Loucy (cell line): ENCODE data around the gene RIMBP2.

ENCODE experiments used
- H2AFZ ChIP-seq: fragments of 200-600 bp; sonication (generic); 2 replicates; pipeline ENCODE4 v1.6.0; 2016; ENCODE audit warnings: antibody characterized with exemption, mild to moderate bottlenecking, low read length, moderate library complexity
- H3F3A ChIP-seq: fragments of 200-600 bp; 2 replicates; pipeline ENCODE4 v1.6.0; 2016; ENCODE audit warnings: antibody characterized with exemption, low read depth, mild to moderate bottlenecking
- H3K27me3 ChIP-seq: fragments of 200-600 bp; sonication (generic); 2 replicates; pipeline ENCODE4 v1.6.1; 2014; ENCODE audit warnings: low read length, mild to moderate bottlenecking; ENCODE audit not compliant: insufficient read depth, poor library complexity, severe bottlenecking
- H3K36me3 ChIP-seq: fragments of 200-600 bp; sonication (generic); 2 replicates; pipeline ENCODE4 v1.6.1; 2016; ENCODE audit warnings: low read length; ENCODE audit not compliant: insufficient read depth
- H3K4me1 ChIP-seq: fragments of 200-600 bp; sonication (generic); 2 replicates; pipeline ENCODE4 v1.5.1; 2014; ENCODE audit warnings: low read length, mild to moderate bottlenecking; ENCODE audit not compliant: insufficient read depth, poor library complexity, severe bottlenecking
- H3K4me2 ChIP-seq: fragments of 200-600 bp; sonication (generic); 2 replicates; pipeline ENCODE4 v1.6.0; 2014; ENCODE audit warnings: antibody characterized with exemption, low read length, low read depth, mild to moderate bottlenecking; ENCODE audit not compliant: poor library complexity, severe bottlenecking
- H3K4me3 ChIP-seq: fragments of 200-600 bp; sonication (generic); 2 replicates; pipeline ENCODE4 v1.5.1; 2014; ENCODE audit warnings: low read length, mild to moderate bottlenecking, mixed read lengths; ENCODE audit not compliant: poor library complexity, severe bottlenecking
- H3K79me2 ChIP-seq: fragments of 200-600 bp; sonication (generic); 2 replicates; pipeline ENCODE4 v1.6.1; 2014; ENCODE audit warnings: low read length; ENCODE audit not compliant: insufficient read depth
- H3K9ac ChIP-seq: fragments of 200-600 bp; sonication (generic); 2 replicates; pipeline ENCODE4 v1.6.0; 2014; ENCODE audit warnings: mild to moderate bottlenecking, low read depth, low read length, moderate library complexity; ENCODE audit not compliant: poor library complexity, severe bottlenecking
- H3K9me2 ChIP-seq: fragments of 200-600 bp; sonication (generic); replicated peaks from 2 replicates; pipeline ENCODE4 v1.6.1; 2016; ENCODE audit warnings: low read depth, low read length, mixed read lengths
- H3K9me3 ChIP-seq: fragments of 200-600 bp; sonication (generic); 2 replicates; pipeline ENCODE4 v1.6.1; 2014; ENCODE audit warnings: mild to moderate bottlenecking, antibody characterized with exemption, low read length, low read depth; ENCODE audit not compliant: insufficient read depth
- H4K20me1 ChIP-seq: fragments of 200-600 bp; sonication (generic); 2 replicates; pipeline ENCODE4 v1.6.0; 2014; ENCODE audit warnings: antibody characterized with exemption, low read length, mild to moderate bottlenecking; ENCODE audit not compliant: insufficient read depth, poor library complexity, severe bottlenecking
- EZH2phosphoT487 ChIP-seq: fragments of 200-600 bp; IDR thresholded peaks from 2 replicates; pipeline ENCODE4 v1.6.1; 2018; ENCODE audit warnings: antibody characterized with exemption, mild to moderate bottlenecking, moderate library complexity, borderline replicate concordance
- TF ChIP-seq, protein P1 (sequence below): fragments of 200-600 bp; sonication (generic); conservative IDR thresholded peaks from 2 replicates; pipeline ENCODE4 v1.5.1; 2014; ENCODE audit warnings: mild to moderate bottlenecking, antibody characterized with exemption, low read length

RIMBP2 gene

GRCh38 chr12:130353081-130353480, 363.0 kb downstream of the RIMBP2 start:
- Histone ChIP-seq H3K36me3 (no peaks in the 10 kb centered on the region), H3K9ac (no peak overlapping the region), H3K27me3 (no peaks in the 10 kb centered on the region), H2AFZ (no peak overlapping the region), H3K4me1 (no peaks in the 10 kb centered on the region), H3K4me3 (no peak overlapping the region), H4K20me1 (no peaks in the 10 kb centered on the region), H3K9me3 (no peaks in the 10 kb centered on the region; the same call in 1 of the 2 replicates), H3K4me2 (no peak overlapping the region), H3F3A (no peaks in the 10 kb centered on the region), H3K79me2 (no peaks in the 10 kb centered on the region), H3K9me2 (no peaks in the 10 kb centered on the region)
- TF ChIP-seq, protein P1, sequence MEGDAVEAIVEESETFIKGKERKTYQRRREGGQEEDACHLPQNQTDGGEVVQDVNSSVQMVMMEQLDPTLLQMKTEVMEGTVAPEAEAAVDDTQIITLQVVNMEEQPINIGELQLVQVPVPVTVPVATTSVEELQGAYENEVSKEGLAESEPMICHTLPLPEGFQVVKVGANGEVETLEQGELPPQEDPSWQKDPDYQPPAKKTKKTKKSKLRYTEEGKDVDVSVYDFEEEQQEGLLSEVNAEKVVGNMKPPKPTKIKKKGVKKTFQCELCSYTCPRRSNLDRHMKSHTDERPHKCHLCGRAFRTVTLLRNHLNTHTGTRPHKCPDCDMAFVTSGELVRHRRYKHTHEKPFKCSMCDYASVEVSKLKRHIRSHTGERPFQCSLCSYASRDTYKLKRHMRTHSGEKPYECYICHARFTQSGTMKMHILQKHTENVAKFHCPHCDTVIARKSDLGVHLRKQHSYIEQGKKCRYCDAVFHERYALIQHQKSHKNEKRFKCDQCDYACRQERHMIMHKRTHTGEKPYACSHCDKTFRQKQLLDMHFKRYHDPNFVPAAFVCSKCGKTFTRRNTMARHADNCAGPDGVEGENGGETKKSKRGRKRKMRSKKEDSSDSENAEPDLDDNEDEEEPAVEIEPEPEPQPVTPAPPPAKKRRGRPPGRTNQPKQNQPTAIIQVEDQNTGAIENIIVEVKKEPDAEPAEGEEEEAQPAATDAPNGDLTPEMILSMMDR, result no peak
- TF ChIP-seq EZH2phosphoT487, result no peak

GRCh38 chr12:130351326-130351725, 364.8 kb downstream of the RIMBP2 start:
- Histone ChIP-seq H3K4me3 (no peak overlapping the region), H3K4me1 (no peaks in the 10 kb centered on the region), H3K9me2 (no peaks in the 10 kb centered on the region), H3K36me3 (no peaks in the 10 kb centered on the region), H3K27me3 (no peaks in the 10 kb centered on the region), H3F3A (no peaks in the 10 kb centered on the region), H3K79me2 (no peaks in the 10 kb centered on the region), H4K20me1 (no peaks in the 10 kb centered on the region), H3K9me3 (no peaks in the 10 kb centered on the region; the same call in 1 of the 2 replicates), H3K4me2 (no peak overlapping the region), H2AFZ (no peak overlapping the region), H3K9ac (no peak overlapping the region)
- TF ChIP-seq, protein P1, result no peak
- TF ChIP-seq EZH2phosphoT487, result no peak

DNA sequence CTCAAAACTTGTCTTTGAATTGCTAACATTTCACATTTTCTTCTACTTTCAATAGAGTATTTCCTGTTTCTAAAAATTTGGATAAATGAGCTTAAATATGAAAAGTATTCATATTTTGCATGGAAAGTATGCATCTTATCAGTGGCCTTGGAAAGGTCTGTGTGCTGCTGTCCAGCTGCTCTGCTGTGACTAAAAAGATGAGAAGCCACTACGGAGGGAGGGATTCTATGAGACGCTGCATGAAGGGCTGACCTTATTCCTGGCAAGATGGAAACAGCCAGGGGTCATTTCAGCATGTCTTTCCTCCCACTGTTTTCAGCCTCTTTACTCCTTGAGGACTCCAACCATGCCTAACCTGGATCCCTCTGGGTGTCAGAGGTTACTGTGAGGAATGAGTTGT, 365.4 kb downstream of the RIMBP2 start:
- Histone ChIP-seq H3K4me2 (no peak overlapping the region), H3K4me1 (no peaks in the 10 kb centered on the region), H3K4me3 (no peak overlapping the region), H3K9ac (no peak overlapping the region), H3F3A (no peaks in the 10 kb centered on the region), H3K9me2 (no peaks in the 10 kb centered on the region), H3K79me2 (no peaks in the 10 kb centered on the region), H3K27me3 (no peaks in the 10 kb centered on the region), H3K36me3 (no peaks in the 10 kb centered on the region), H3K9me3 (no peaks in the 10 kb centered on the region; the same call in 1 of the 2 replicates), H4K20me1 (no peaks in the 10 kb centered on the region), H2AFZ (no peak overlapping the region)
- TF ChIP-seq, protein P1, result no peak
- no peak for TF ChIP-seq EZH2phosphoT487
